Naive thymus-derived CD8-positive, alpha-beta T cell (primary cell): ENCODE measurements around the gene PRKD1. TPM values are rescaled to one million over a fixed set of nuclear protein-coding genes. Genes with fewer than 3 reads are reported as not detected.

Source experiments
- ATAC-seq, 2 donors: fragments of 150-1000 bp; cut with Tn5 transposase in 1 of 2; sonication (Bioruptor Pico), chemical (Tn5 transposase) in 1 of 2; 1 replicate in 1 of 2; 2 replicates in 1 of 2; pipeline ENCODE4 v1.10.0; 2021; ENCODE audit warnings: mild to moderate bottlenecking in 2 of 2, moderate library complexity in 2 of 2
- POLR2A ChIA-PET: fragments of 350-600 bp; sonication (Branson Sonifier 250); formaldehyde crosslinking; loops from one replicate; lab custom pipeline; 2021; ENCODE audit warnings: antibody characterized with exemption; lab: Charles Lee
- DNase-seq, 10 donors: peaks; one replicate each; pipeline versions ENCODE4 v3.0.0 to v3.0.0-alpha.2; 2020 to 2022
- H3K27ac Mint-ChIP-seq, 10 donors: one replicate each; pipeline ENCODE4 v1.8.0; 2020 to 2022; ENCODE audit warnings: mild to moderate bottlenecking in 10 of 10, mixed read lengths in 10 of 10, moderate library complexity in 4 of 10, inconsistent platforms in 1 of 10
- H3K27me3 Mint-ChIP-seq, 5 donors: one replicate each; pipeline ENCODE4 v1.8.0; 2021 to 2022; ENCODE audit warnings: mixed read lengths in 5 of 5
- H3K36me3 Mint-ChIP-seq, 3 donors: one replicate each; pipeline ENCODE4 v1.8.0; 2020 to 2022; ENCODE audit warnings: mixed read lengths in 3 of 3, mild to moderate bottlenecking in 2 of 3, inconsistent platforms in 1 of 3
- H3K4me1 Mint-ChIP-seq, 4 donors: one replicate each; pipeline ENCODE4 v1.8.0; 2021 to 2022; ENCODE audit warnings: mixed read lengths in 4 of 4
- H3K4me3 Mint-ChIP-seq, 10 donors: one replicate each; pipeline ENCODE4 v1.8.0; 2020 to 2022; ENCODE audit warnings: mild to moderate bottlenecking in 10 of 10, mixed read lengths in 10 of 10, moderate library complexity in 6 of 10, inconsistent platforms in 1 of 10
- H3K9me3 Mint-ChIP-seq, 9 donors: one replicate each; pipeline ENCODE4 v1.8.0; 2020 to 2022; ENCODE audit warnings: mixed read lengths in 9 of 9, mild to moderate bottlenecking in 3 of 9, inconsistent platforms in 1 of 9, moderate library complexity in 1 of 9
- polyA plus RNA-seq, 3 donors: library from polyadenylated mRNA; unstranded; fragments of 300-500 nt; fragmentation: Illumina TruSeq; gene quantifications; one replicate each; pipeline ENCODE4 v1.2.3, GENCODE V29; 2021
- total RNA-seq, 8 experiments: library from RNA in 2 of 8; stranded (reverse) in 2 of 8; gene quantifications; one replicate each; pipeline ENCODE4 v1.2.3 and lab custom pipeline; 2021 to 2026

PRKD1 gene
- total and polyA plus RNA-seq, 5 experiments from 2014 or later, result not detected

GRCh38 chr14:29925736-29926135, 1.9 kb downstream of the PRKD1 start:
- Mint-ChIP-seq H3K4me1 (peaks cover 5 to 10% (median 9%) of the 10 kb centered on the region in 4 donors), H3K36me3 (peaks cover 2 to 5% (median 3%) of the 10 kb centered on the region in 3 donors), H3K27me3 (peaks cover 33 to 60% (median 46%) of the 10 kb centered on the region in 5 donors), H3K27ac (no peak overlapping the region), H3K4me3 (peak overlapping the region in 1 of 10 donors; percentile 89), H3K9me3 (peaks cover 0 to 14% (median 4%) of the 10 kb centered on the region in 9 donors)
- POLR2A ChIA-PET, result no interaction called here
- DNase-seq, result no peak
- ATAC-seq, result no peak

DNA sequence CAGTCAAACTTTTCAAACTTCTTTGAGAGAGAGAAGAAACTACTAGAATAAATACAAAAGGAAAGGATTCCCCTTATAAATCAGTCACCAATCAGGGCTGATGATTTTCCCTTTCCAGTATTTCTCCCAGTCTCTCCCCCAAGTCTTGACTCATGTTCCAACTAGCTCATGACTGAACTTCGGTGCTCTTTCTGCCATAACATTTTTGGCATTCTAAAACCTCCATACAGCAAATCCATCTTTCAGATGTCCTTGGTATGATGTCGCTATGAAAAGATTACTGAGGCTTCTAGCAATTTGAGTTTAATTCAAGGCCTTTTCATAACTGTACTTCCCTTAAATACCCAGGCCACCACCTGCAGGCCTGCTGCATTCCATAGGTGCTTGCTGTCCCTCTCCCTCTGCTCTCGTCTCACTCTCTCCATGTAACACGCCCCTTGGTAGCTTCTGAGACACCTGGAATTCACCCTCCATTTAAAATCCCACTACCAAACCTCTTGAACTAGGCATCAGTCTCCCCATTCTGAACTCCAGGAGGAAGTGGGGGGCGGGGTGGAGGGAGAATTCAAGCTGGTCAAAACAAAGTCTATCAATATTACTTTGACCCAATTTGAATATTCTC, 2.4 kb downstream of the PRKD1 start:
- POLR2A ChIA-PET, result no interaction called here
- no peak overlapping the region for H3K27ac Mint-ChIP-seq
- H3K4me3 Mint-ChIP-seq, result no peak overlapping the region
- H3K9me3 Mint-ChIP-seq, result peaks cover 0 to 9% (median 4%) of the 10 kb centered on the region in 9 donors
- DNase-seq (no peak), ATAC-seq (no peak)
- peaks cover 30 to 55% (median 41%) of the 10 kb centered on the region in 5 donors for H3K27me3 Mint-ChIP-seq
- H3K4me1 Mint-ChIP-seq, result peaks cover 5 to 10% (median 9%) of the 10 kb centered on the region in 4 donors
- H3K36me3 Mint-ChIP-seq, result peaks cover 2 to 5% (median 3%) of the 10 kb centered on the region in 3 donors

DNA sequence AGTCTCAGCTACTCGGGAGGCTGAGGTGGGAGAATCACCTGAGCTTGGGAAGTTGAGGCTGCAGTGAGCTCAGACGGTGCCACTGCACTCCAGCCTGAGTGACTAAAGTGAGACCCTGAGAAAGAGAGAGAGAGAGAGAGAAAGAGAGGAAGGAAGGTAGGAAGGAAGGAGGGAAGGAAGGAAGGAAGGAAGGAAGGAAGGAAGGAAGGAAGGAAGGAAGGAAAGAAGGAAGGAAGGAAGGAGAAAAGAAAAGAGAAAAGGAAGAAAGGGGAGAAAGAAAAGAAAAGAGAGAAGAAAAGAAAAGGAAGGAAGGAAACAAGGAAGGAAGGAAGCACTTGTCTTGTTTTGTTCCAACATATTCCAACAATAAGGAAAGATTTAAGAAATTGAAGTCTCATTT, 7.8 kb downstream of the PRKD1 start:
- no peaks in the 10 kb centered on the region for H3K4me1 Mint-ChIP-seq
- POLR2A ChIA-PET, result no interaction called here

DNA sequence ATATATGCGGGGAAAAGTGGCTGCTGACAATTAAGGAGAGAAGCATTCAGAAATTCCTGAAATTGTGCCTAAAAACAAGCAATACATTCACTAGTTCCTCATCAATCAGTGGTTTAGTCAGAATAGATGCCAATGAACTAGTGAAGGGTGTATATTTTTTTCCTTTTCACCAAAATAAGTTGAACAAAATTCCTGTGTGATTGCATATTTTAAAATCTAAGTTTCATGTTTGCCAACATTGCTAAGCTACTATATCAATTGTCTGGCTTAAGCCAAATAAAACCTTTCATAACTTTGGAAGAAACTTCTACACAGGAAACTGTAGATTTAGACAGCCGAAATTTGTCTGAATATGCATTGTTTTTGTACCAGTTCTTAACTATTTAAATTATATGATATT, 8.7 kb downstream of the PRKD1 start:
- Mint-ChIP-seq H3K9me3 (peaks cover 0 to 9% (median 1%) of the 10 kb centered on the region in 9 donors), H3K27ac (no peak overlapping the region), H3K27me3 (peaks cover 3 to 11% (median 7%) of the 10 kb centered on the region in 5 donors), H3K4me3 (no peak overlapping the region), H3K36me3 (no peaks in the 10 kb centered on the region), H3K4me1 (no peaks in the 10 kb centered on the region)
- no peak for ATAC-seq
- POLR2A ChIA-PET, result no interaction called here
- DNase-seq, result no peak

More for the DNA sequence above, 7.8 kb downstream of the PRKD1 start:
- Mint-ChIP-seq H3K27me3 (peaks cover 7 to 17% (median 11%) of the 10 kb centered on the region in 5 donors), H3K27ac (no peak overlapping the region), H3K4me3 (no peak overlapping the region), H3K36me3 (no peaks in the 10 kb centered on the region), H3K9me3 (peaks cover 0 to 9% (median 0%) of the 10 kb centered on the region in 9 donors)
- DNase-seq (no peak), ATAC-seq (no peak)

DNA sequence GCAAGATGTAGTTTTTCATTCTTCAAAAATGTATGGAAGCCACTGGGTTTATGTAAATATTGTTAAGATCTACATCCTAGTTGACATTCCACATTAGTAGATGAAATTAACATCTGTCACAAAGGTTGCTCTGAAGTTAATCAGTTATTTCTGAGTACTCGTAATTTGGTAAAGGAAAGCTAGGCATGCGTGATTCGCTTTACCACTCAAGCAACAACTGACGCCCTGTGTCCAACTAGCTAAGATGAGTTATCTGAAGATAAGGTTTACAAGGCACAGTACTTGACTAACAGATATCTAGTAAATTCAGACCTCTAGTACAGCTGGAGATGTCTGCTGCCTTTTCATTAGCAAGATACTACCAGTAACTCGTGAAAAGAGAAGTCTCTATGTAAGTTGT, 14.1 kb downstream of the PRKD1 start:
- POLR2A ChIA-PET, result no interaction called here
- peaks cover 0 to 13% (median 1%) of the 10 kb centered on the region in 9 donors for H3K9me3 Mint-ChIP-seq
- H3K4me1 Mint-ChIP-seq, result no peaks in the 10 kb centered on the region
- H3K27me3 Mint-ChIP-seq, result peaks cover 0 to 4% (median 2%) of the 10 kb centered on the region in 5 donors
- ATAC-seq, result no peak
- H3K27ac Mint-ChIP-seq, result no peak overlapping the region
- H3K36me3 Mint-ChIP-seq, result no peaks in the 10 kb centered on the region
- DNase-seq, result no peak
- H3K4me3 Mint-ChIP-seq, result no peak overlapping the region

- Mint-ChIP-seq H3K4me3 (no peak overlapping the region), H3K9me3 (peaks cover 0 to 17% (median 3%) of the 10 kb centered on the region in 9 donors), H3K27ac (no peak overlapping the region), H3K4me1 (no peaks in the 10 kb centered on the region), H3K36me3 (no peaks in the 10 kb centered on the region), H3K27me3 (peaks cover 0 to 4% (median 0%) of the 10 kb centered on the region in 5 donors)
- POLR2A ChIA-PET, result no interaction called here
- no peak for DNase-seq
- no peak for ATAC-seq
Observed at GRCh38 chr14:29911810-29912209, 15.8 kb downstream of the PRKD1 start.

DNA sequence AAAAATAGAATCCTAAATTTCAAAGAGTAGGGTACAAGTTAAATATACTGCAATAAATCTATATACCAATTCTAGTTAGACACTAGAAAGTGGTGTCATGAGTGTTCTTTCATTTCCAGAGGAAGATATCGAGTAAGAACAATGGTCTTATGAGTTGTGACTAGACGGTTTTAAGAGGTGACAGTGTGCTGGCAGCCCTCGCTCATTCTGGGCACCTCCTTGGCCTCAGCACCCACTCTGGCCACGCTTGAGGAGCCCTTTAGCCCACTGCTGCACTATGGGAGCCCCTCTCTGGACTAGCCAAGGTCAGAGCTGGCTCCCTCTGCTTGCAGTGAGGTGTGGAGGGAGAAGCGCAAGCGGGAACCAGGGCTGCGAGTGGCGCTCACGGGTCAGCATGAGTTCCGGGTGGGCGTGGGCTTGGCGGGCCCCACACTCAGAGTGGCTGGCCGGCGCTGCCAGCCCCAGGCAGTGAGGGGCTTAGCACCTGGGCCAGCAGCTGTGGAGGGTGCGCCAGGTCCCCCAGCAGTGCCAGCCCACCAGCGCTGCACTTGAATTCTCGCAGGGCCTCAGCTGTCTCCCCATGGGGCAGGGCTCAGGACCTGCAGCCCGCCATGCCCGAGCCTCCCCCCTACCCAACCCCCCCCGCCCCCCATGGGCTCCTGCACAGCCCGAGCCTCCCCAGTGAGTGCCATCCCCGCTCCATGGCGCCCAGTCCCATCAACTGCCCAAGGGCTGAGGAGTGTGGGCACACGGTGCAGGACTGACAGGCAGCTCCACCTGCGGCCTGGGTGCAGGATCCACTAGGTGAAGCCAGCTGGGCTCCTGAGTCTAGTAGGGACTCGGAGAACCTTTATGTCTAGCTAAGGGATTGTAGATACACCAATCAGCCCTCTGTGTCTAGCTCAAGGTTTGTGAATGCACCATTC, 18.7 kb downstream of the PRKD1 start:
- H3K4me3 Mint-ChIP-seq, result no peak overlapping the region
- H3K36me3 Mint-ChIP-seq, result no peaks in the 10 kb centered on the region
- H3K9me3 Mint-ChIP-seq, result peaks cover 0 to 15% (median 2%) of the 10 kb centered on the region in 9 donors
- H3K4me1 Mint-ChIP-seq, result no peaks in the 10 kb centered on the region
- no peak for DNase-seq
- H3K27ac Mint-ChIP-seq, result no peak overlapping the region
- no peak for ATAC-seq
- POLR2A ChIA-PET, result no interaction called here
- H3K27me3 Mint-ChIP-seq, result no peaks in the 10 kb centered on the region

GRCh38 chr14:29906256-29906870, 21.3 kb downstream of the PRKD1 start:
- Mint-ChIP-seq H3K27ac (no peak overlapping the region), H3K27me3 (no peaks in the 10 kb centered on the region), H3K9me3 (peaks cover 0 to 7% (median 0%) of the 10 kb centered on the region in 9 donors), H3K36me3 (no peaks in the 10 kb centered on the region), H3K4me3 (no peak overlapping the region), H3K4me1 (no peaks in the 10 kb centered on the region)
- ATAC-seq (no peak), DNase-seq (no peak)
- POLR2A ChIA-PET, result no interaction called here

DNA sequence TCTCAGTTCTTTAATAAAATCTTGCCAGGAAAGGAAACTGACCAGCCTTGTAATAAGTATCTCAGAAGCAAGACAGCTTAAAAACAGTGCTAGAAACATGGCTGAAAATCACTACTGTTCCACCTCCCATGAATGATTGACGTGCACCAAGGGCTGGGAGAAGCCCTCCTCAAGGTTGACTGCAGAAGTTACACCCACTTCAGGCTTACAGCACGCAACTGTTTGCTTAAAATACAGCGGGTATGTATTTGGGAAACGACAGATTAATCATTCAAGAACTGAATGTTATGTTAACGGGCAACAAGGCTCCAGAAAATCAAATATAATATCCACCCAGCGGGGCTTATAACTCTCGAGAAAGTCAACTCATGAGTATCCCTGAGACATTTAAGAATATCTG, 22.1 kb downstream of the PRKD1 start:
- POLR2A ChIA-PET, result no interaction called here
- Mint-ChIP-seq H3K27me3 (no peaks in the 10 kb centered on the region), H3K9me3 (peaks cover 0 to 7% (median 0%) of the 10 kb centered on the region in 9 donors), H3K27ac (no peak overlapping the region), H3K4me1 (no peaks in the 10 kb centered on the region), H3K4me3 (no peak overlapping the region), H3K36me3 (no peaks in the 10 kb centered on the region)
- DNase-seq (no peak), ATAC-seq (no peak)

DNA sequence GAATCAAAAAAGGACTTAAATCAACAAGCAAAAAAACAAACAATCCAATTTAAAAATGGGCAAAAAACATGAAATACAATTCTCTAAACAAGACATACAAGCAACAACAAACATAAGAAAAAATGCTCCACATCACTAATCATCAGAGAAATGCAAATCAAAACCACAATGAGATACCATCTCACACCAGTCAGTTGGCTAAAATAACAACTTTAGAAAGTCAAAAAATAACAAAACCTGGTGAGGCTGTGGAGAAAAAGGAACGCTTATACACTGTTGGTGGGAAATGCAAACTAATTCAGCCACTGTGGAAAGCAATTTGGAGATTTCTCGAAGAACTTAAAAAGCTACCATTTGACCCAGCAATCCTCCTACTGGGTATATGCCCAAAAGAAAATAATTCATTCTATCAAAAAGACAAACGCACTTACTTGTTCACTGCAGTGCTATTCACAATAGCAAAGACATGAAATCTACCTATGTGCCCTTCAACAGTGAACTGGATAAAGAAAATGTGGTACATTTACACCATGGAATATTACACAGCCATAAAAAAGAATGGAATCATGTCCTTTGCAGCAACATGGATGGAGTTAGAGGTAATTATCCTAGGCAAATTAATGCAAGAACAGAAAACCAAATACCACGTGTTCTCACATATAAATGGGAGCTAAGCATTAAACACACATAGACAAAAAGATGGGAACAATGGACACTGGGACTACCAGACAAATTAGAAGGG, 26.9 kb downstream of the PRKD1 start:
- DNase-seq (no peak), ATAC-seq (no peak)
- Mint-ChIP-seq H3K9me3 (peaks cover 0 to 4% (median 0%) of the 10 kb centered on the region in 9 donors), H3K4me3 (no peak overlapping the region), H3K4me1 (no peaks in the 10 kb centered on the region), H3K27me3 (no peaks in the 10 kb centered on the region), H3K27ac (no peak overlapping the region), H3K36me3 (no peaks in the 10 kb centered on the region)
- POLR2A ChIA-PET, result no interaction called here

DNA sequence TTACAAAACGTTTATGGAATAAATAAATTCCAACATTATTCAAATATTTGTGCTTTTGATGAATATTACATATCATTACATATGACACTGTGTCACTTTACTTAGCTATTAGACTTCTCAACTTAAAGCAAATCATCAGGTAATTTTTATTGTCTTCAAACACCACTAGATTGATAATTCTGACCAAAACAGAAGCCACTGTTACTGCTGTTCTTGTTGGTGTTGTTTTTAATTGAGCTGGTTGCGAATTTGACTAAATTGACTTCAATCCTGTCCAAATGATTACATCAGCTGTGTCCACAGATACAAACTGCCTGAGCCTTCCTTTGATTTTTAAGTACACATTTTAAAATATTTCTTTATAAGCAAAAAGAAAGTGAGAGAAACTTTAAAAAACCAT, 29.2 kb downstream of the PRKD1 start:
- POLR2A ChIA-PET, result no interaction called here
- Mint-ChIP-seq H3K4me1 (no peaks in the 10 kb centered on the region), H3K4me3 (no peak overlapping the region), H3K27ac (no peak overlapping the region), H3K9me3 (peaks cover 0 to 12% (median 0%) of the 10 kb centered on the region in 9 donors), H3K36me3 (no peaks in the 10 kb centered on the region), H3K27me3 (no peaks in the 10 kb centered on the region)
- no peak for ATAC-seq
- no peak for DNase-seq

GRCh38 chr14:29897181-29897580, 30.5 kb downstream of the PRKD1 start:
- ATAC-seq, result no peak
- H3K27ac Mint-ChIP-seq, result no peak overlapping the region
- peaks cover 0 to 13% (median 0%) of the 10 kb centered on the region in 9 donors for H3K9me3 Mint-ChIP-seq
- no peaks in the 10 kb centered on the region for H3K27me3 Mint-ChIP-seq
- H3K36me3 Mint-ChIP-seq, result no peaks in the 10 kb centered on the region
- H3K4me1 Mint-ChIP-seq, result no peaks in the 10 kb centered on the region
- H3K4me3 Mint-ChIP-seq, result no peak overlapping the region
- DNase-seq, result no peak
- POLR2A ChIA-PET, result no interaction called here
